OCI-LY1 (cell line): Measurements from ENCODE around the gene DNAJB8.

Source experiments
- H2AFZ ChIP-seq: fragments of 200-600 bp; sonication (generic), shearing (Covaris generic); 2 replicates; pipeline ENCODE4 v1.6.0; 2014; ENCODE audit warnings: antibody characterized with exemption, mild to moderate bottlenecking, low read length
- H3F3A ChIP-seq: fragments of 200-600 bp; sonication (generic), shearing (Covaris generic); 2 replicates; pipeline ENCODE4 v1.6.0; 2014; ENCODE audit warnings: mild to moderate bottlenecking, antibody characterized with exemption, low read length, moderate library complexity; ENCODE audit not compliant: insufficient read depth
- H3K27ac ChIP-seq: fragments of 200-600 bp; sonication (generic); 2 replicates; pipeline ENCODE4 v1.5.1; 2014; ENCODE audit warnings: low read length, mixed run types, mild to moderate bottlenecking, low read depth; ENCODE audit not compliant: poor library complexity, severe bottlenecking
- H3K27me3 ChIP-seq: fragments of 200-600 bp; sonication (generic); 2 replicates; pipeline ENCODE4 v1.6.0; 2014; ENCODE audit warnings: antibody characterized with exemption, mild to moderate bottlenecking, low read length, moderate library complexity; ENCODE audit not compliant: insufficient read depth
- H3K36me3 ChIP-seq: fragments of 200-600 bp; sonication (generic); 2 replicates; pipeline ENCODE4 v1.6.1; 2014; ENCODE audit warnings: mild to moderate bottlenecking, antibody characterized with exemption, low read length, moderate library complexity, mixed read lengths; ENCODE audit not compliant: insufficient read depth
- H3K4me1 ChIP-seq: fragments of 200-600 bp; sonication (generic); 2 replicates; pipeline ENCODE4 v1.5.1; 2014; ENCODE audit warnings: mild to moderate bottlenecking, low read length, moderate library complexity; ENCODE audit not compliant: insufficient read depth, severe bottlenecking
- H3K4me2 ChIP-seq: fragments of 200-600 bp; sonication (generic), shearing (Covaris generic); 2 replicates; pipeline ENCODE4 v1.6.1; 2014; ENCODE audit warnings: low read length
- H3K4me3 ChIP-seq: fragments of 200-600 bp; sonication (generic); 2 replicates; pipeline ENCODE4 v1.5.1; 2014; ENCODE audit warnings: low read length, low read depth, mild to moderate bottlenecking, mixed read lengths; ENCODE audit not compliant: poor library complexity, severe bottlenecking
- H3K79me2 ChIP-seq: fragments of 200-600 bp; shearing (Covaris generic); 2 replicates; pipeline ENCODE4 v1.6.1; 2016; ENCODE audit warnings: mixed run types, low read length, mixed read lengths; ENCODE audit not compliant: insufficient read depth
- H3K9ac ChIP-seq: fragments of 200-600 bp; sonication (generic), shearing (Covaris generic); 2 replicates; pipeline ENCODE4 v1.6.1; 2014; ENCODE audit warnings: mild to moderate bottlenecking, low read length, mixed read lengths
- H3K9me2 ChIP-seq: fragments of 200-600 bp; sonication (generic), shearing (Covaris generic); 2 replicates; pipeline ENCODE4 v1.6.1; 2014; ENCODE audit warnings: low read depth, mild to moderate bottlenecking, low read length, mixed read lengths
- H3K9me3 ChIP-seq: fragments of 200-600 bp; shearing (Covaris generic); 2 replicates; pipeline ENCODE4 v1.6.1; 2014; ENCODE audit warnings: low read length, mixed read lengths
- H4K20me1 ChIP-seq: fragments of 200-600 bp; sonication (generic), shearing (Covaris generic); 2 replicates; pipeline ENCODE4 v1.6.0; 2016; ENCODE audit warnings: mild to moderate bottlenecking, low read length; ENCODE audit not compliant: insufficient read depth
- CTCF ChIP-seq: fragments of 200-600 bp; sonication (generic), shearing (Covaris generic); IDR thresholded peaks from 2 replicates; pipeline ENCODE4 v1.5.1; 2017; ENCODE audit warnings: mild to moderate bottlenecking, antibody characterized with exemption, low read length, moderate library complexity, mixed read lengths
- EZH2 ChIP-seq: fragments of 200-600 bp; sonication (generic), shearing (Covaris generic); IDR thresholded peaks from 2 replicates; pipeline ENCODE4 v1.8.0; 2017; ENCODE audit warnings: borderline replicate concordance, mixed run types, mild to moderate bottlenecking, antibody characterized with exemption, low read length, moderate library complexity, mixed read lengths

Gene DNAJB8

DNA sequence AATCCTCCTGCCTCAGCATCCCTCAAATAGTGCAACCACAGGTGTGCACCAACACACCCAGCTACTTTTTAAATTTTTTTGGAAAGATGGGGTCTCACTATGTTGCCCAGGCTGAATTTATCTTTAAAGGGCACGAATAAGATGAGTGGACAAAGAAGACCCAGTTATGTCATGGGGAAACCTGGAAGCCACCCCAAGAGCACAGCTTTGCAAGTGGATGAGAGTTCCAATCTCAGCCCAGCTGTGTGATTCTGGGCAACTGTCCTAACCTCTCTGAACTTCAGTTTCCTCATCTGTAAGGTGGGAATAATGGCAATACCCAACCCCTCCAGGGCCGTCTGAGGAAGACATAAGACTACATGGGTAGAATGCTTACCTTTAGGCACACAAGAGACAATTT lies 32.2 kb downstream of the DNAJB8 start:
- Histone ChIP-seq H2AFZ (no peak overlapping the region), H3F3A (no peaks in the 10 kb centered on the region), H3K9me2 (no peaks in the 10 kb centered on the region), H3K9ac (no peak overlapping the region), H3K4me2 (no peak overlapping the region), H3K27me3 (peaks cover 8% of the 10 kb centered on the region; the same call in 1 of the 2 replicates), H3K27ac (no peak overlapping the region), H3K4me3 (no peak overlapping the region), H3K9me3 (no peaks in the 10 kb centered on the region), H3K4me1 (no peaks in the 10 kb centered on the region), H3K79me2 (no peaks in the 10 kb centered on the region), H4K20me1 (no peaks in the 10 kb centered on the region), H3K36me3 (no peaks in the 10 kb centered on the region)
- no peak for TF ChIP-seq CTCF
- no peak for TF ChIP-seq EZH2

DNA sequence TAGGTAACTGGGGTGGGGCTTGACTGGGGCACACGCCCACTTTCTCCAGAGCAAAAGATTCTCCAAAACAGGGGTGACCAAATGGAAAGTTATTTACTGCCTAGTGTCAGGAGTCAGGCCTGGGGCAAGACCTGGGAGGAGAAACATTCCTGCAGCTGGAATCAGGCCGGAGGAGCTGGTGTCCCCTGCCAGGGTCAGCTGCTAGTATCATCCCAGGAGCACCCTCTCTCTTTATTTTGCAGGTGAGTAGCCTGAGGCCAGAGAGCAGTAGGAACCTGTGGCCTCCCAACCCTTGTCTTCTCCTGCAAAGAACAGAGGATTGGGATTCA lies 32.9 kb downstream of the DNAJB8 start:
- Histone ChIP-seq H3K79me2 (no peaks in the 10 kb centered on the region), H3K9ac (no peak overlapping the region), H3K4me2 (no peak overlapping the region), H3K27me3 (peaks cover 8% of the 10 kb centered on the region; the same call in 1 of the 2 replicates), H4K20me1 (no peaks in the 10 kb centered on the region), H2AFZ (no peak overlapping the region), H3K4me1 (no peaks in the 10 kb centered on the region), H3K4me3 (no peak overlapping the region), H3F3A (no peaks in the 10 kb centered on the region), H3K36me3 (no peaks in the 10 kb centered on the region), H3K9me3 (no peaks in the 10 kb centered on the region), H3K27ac (no peak overlapping the region), H3K9me2 (no peaks in the 10 kb centered on the region)
- TF ChIP-seq CTCF, result no peak
- no peak for TF ChIP-seq EZH2

- no peak overlapping the region for H2AFZ ChIP-seq
- no peaks in the 10 kb centered on the region for H3K4me1 ChIP-seq
- no peaks in the 10 kb centered on the region for H3K9me3 ChIP-seq
- H4K20me1 ChIP-seq, result no peaks in the 10 kb centered on the region
- no peaks in the 10 kb centered on the region for H3K9me2 ChIP-seq
- H3F3A ChIP-seq, result no peaks in the 10 kb centered on the region
- H3K27me3 ChIP-seq, result peaks cover 8% of the 10 kb centered on the region; the same call in 1 of the 2 replicates
- H3K4me2 ChIP-seq, result no peak overlapping the region
- TF ChIP-seq EZH2, result no peak
- no peak for TF ChIP-seq CTCF
- H3K4me3 ChIP-seq, result no peak overlapping the region
- H3K9ac ChIP-seq, result no peak overlapping the region
- H3K27ac ChIP-seq, result no peak overlapping the region
- no peaks in the 10 kb centered on the region for H3K79me2 ChIP-seq
- no peaks in the 10 kb centered on the region for H3K36me3 ChIP-seq
Observed at GRCh38 chr3:128432971-128433836, 33.5 kb downstream of the DNAJB8 start.
